GM19452 (cell line): ENCODE data around the gene CCNJ.
"Not testable (repeated sequence)": the region's sequence is repeated elsewhere in the genome, so short reads cannot be mapped to it uniquely, and the experiment has no call there.

Experiments
- ATAC-seq: cut with Tn5 transposase; IDR thresholded peaks from one replicate; pipeline ENCODE4 v1.9.1; 2021; ENCODE audit not compliant: unreplicated experiment

CCNJ gene, protein sequence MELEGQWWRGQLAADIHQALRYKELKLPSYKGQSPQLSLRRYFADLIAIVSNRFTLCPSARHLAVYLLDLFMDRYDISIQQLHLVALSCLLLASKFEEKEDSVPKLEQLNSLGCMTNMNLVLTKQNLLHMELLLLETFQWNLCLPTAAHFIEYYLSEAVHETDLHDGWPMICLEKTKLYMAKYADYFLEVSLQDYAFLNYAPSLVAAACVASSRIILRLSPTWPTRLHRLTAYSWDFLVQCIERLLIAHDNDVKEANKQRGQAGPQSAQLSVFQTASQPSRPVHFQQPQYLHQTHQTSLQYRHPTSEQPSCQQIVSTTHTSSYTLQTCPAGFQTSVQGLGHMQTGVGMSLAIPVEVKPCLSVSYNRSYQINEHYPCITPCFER

DNA sequence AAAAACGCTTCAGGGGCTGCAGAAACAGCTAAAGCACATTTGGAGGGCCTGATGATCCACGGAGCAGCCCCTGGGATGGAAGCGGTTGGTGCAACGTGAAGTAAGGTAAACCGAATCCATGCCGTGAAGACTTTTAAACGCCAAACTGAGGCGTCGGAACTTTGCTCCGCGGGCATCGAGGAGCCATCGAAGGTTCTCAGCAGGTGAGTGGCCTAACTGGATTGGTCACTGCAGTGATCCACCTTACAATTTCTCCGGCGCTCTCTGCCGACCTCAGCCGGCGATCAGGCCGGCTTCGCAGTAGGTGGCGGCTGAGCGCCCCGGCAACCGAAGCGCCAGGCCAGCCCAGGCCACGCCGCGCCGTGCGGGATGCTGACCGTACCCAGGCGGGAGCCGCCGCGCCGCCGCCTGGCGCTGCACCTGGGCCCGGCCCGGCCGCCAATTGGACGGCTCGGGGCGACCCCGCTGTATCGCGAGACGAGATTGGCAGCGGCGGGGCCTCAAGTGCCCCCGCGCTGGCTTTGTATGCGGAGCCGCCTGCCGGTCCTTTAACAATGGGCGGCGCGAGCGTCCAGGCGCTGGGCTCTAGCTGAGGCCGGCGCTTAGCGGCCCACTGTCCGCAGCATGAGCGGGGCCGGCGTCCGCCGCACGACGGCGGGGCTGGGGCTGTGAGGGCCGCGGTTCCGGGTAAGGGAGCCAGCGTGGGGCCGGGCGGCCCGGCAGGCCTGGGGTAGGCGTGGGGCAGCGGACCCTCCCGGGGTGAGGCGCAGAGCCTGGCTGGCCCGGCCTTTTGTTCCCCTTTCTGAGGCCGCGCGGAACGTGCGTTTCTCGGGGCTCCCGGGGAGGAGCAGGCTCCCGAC is at the start of gene CCNJ:
CCNJ (plus strand) TSS at position 551 of the 860 bp plus-strand sequence. CDS start 811 bp downstream, outside the sequence.
- ATAC-seq = peak; percentile 87

GRCh38 chr10:95994376-95994775 is 49.0 kb upstream of the CCNJ start:
- not testable (repeated sequence) for ATAC-seq

GRCh38 chr10:95998255-95998784 is 45.1 kb upstream of the CCNJ start:
- ATAC-seq = no peak

DNA sequence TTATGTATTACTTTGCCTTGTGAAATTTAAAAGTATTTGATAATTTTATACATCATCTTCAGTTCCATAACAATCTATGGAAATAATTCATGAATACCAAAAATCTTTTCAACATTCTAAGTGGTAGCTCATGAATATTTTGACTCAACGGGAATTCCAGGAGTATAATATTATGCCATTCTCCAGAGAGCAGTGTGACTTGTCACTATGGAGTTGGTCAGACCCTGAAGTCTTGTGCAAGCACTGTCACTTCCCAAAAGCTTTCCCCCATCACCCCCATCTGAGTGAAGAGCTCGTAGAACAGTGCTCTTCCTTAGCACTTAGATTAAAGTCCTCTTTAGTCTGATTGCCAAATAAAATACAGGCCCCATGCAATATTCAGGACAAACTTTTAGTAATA is 29.4 kb upstream of the CCNJ start:
- no peak for ATAC-seq

GRCh38 chr10:96014473-96015102 is 28.8 kb upstream of the CCNJ start:
- no peak for ATAC-seq

DNA sequence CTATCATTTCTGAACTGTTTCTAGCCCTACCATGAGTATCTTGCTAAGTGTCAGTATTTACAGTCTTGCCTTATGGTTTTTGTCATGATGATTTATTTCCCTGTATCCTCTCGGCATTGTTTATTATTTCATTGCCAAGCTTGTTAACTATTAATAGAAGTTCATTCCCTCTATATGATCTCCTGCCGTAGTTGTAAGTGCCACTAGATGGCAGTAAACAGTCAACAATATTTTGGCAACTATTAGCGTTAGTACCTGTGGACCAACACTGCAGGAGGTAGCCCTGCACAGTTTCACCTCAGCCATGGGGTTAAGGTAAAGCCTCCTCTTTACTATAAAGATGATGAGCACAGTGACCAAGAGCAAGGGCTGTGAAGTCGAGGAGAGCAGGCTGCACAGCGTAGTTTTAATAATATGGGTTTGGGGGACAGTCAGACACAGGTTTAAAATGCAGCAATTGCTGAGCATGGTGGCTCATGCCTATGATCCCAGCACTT is 26.1 kb upstream of the CCNJ start:
- peak; percentile 71 for ATAC-seq

GRCh38 chr10:96021332-96021731 is 22.1 kb upstream of the CCNJ start:
- ATAC-seq = no peak

- ATAC-seq = no peak
Measured at GRCh38 chr10:96022739-96023138, 20.6 kb upstream of the CCNJ start.

GRCh38 chr10:96023168-96023567 is 20.2 kb upstream of the CCNJ start:
- ATAC-seq = no peak

DNA sequence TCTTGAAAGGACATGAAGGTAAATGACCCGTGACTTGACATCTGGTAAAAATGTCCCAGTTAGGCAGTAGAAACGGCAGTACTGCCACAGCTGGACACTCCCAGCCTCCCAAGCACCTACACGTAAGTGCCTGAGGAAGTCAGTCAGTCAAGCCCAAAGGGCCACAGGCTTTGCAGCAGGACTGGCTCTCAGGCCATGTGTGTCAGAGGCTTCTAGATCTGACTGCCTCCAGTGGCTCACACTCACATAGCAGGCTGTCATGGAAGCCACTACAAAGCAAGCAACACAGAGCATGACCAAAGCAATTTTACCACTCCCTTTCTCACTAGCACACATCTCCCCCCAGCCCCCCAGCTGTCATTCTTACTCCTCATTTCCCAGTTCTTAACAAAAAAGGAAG is 17.8 kb upstream of the CCNJ start:
- ATAC-seq = no peak

DNA sequence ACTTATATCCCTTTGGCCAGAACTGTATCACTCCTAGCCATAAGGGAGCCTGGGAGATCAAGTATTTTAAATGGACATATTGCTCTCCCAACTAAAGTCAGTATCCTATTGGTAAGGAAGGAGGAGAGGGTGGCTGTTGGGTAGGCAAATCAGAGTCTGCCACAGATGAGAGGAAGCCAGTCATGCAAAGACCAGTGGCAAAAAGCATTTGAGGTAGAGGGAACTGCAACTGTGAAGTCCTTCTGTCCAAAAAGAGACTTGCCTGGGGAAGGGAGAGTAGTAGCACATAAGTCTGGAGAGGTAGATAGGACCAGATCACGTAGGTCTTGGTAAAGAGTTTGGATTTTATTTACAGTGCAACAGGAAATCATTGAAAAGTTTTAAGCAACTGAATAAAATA is 8.8 kb upstream of the CCNJ start:
- no peak for ATAC-seq

DNA sequence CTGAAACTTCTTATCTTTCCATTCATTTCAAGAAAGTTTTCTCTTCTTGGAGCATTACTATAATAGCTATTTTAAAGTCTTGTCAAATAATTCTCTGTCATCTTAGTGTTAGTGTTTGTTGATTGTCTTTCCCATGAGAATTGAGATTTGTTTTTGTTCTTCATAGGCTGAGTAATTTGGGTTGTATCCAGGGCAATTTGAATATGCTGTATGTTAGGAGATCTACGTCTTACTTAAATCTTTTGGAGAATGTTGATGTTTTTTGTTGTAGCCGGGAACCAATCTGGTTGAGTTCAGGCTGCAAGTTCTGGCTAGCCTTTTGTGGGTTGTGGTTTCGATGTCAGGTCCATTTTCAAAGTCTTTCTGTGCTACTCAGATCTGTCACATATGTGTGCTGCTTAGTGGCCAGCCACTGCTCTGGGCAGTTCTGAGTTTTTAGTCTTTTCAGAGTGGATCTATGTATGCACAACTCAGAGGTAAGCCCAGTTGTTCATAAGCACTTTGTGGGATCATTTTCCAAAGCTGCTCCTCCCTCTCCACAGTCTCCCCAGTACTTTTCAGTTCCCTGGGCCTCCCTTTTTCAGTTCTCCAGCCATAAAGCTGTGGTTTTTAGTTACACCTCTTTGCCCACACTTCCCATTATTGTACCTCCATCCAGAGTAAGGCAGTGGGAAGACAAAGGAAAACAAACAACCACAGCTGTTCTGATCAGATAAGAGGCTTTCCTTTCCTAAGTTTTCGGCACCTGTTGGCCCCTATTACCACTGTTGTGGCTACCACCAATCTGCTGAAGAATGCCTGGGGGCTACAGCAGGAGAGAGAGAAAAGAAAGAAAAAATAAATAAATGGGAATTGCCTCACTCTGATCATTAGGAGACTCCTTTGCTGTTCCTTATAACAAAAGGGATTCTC is 4.7 kb upstream of the CCNJ start:
- ATAC-seq = no peak

- ATAC-seq = no peak
Measured at GRCh38 chr10:96041146-96041545, 2.2 kb upstream of the CCNJ start.

- ATAC-seq = peak; percentile 35
Measured at GRCh38 chr10:96043893-96044715, 721 bp downstream of the CCNJ start.

- ATAC-seq = no peak
Measured at GRCh38 chr10:96044736-96045135, 1.4 kb downstream of the CCNJ start.

DNA sequence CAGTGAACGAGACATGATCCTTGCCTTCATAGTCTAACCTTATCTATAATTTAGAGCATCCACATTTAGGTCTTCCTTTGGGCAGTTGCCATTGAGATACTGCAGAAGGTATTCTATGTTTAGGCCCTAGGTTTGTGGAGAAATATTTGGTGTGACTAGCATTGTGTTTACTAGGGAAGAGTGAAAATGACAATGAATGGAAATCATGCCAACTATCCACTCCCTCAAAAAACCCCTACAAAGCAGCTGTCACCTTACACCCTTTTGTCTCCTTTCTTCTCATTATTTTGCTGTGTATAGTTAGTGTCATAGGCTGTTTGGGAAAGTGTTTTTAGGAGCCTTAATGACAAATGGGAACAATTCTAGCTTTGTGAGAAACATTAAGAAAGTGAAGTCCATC is 3.2 kb downstream of the CCNJ start:
- ATAC-seq = no peak

DNA sequence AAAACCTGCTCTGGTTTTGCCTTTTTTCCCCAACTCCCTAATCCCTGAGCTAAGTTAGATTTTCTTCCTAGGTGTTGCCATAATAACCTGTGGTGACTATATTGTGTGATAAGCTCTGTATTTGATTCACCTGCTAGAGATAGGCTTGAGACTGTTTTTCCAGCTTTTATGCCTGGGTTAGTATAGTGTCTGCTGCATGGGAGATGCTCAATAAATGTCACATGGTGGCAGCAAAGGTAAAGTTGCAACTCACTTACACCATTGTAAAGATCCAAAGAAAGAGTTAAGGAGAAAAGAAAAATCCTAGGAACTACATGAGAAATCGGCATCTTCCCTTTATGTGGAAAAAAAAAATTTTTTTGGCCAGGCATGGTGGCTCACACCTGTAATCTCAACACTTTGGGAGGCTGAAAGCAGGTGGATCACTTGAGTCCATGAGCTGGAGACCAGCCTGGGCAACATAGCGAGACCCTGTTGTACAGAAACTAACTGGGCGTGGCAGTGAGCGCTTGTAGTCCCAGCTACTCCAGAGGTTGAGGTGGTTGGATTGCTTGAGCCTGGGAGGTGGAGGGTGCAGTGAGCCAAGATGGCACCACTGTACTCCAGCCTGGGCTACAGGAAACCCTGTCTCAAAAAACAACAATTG is 3.7 kb downstream of the CCNJ start:
- ATAC-seq = no peak

DNA sequence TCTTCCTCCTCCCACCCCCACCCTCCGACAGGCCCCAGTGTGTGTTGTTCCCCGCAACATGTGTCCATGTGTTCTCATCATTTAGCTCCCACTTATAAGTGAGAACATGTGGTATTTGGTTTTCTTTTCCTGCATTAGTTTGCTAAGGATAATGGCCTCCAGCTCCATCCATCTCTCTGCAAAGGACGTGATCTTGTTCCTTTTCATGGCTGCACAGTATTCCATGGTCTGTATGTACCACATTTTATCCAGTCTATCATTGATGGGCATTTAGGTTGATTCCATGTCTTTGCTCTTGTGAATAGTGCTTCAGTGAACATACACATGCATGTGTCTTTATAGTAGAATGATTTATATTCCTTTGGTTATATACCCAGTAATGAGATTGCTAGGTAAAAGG is 4.5 kb downstream of the CCNJ start:
- not testable (repeated sequence) for ATAC-seq

- no peak for ATAC-seq
Measured at GRCh38 chr10:96049340-96049739, 6.0 kb downstream of the CCNJ start.
